Astrocyte (in vitro differentiated cells and primary cell): ENCODE data around the gene TRRAP. TPM values are rescaled to one million over a fixed set of nuclear protein-coding genes. Genes with fewer than 3 reads are reported as not detected.

ENCODE experiments used
- DNase-seq: peaks from one replicate; pipeline ENCODE4 v3.0.0-alpha.2; 2010; ENCODE audit warnings: low read depth
- FAIRE-seq: peaks from 2 replicates; lab custom pipeline; 2011; peaks lifted over from hg19 to GRCh38; lab: Jason Lieb, UNC
- H2AFZ ChIP-seq: 2 replicates; pipeline ENCODE4 v1.6.0; 2012; ENCODE audit warnings: low read depth, low read length, inconsistent platforms
- H3K27ac ChIP-seq: 2 replicates; pipeline ENCODE4 v1.5.1; 2011; ENCODE audit warnings: low read depth, low read length, inconsistent platforms
- H3K27me3 ChIP-seq: 2 replicates; pipeline ENCODE4 v1.6.0; 2011; ENCODE audit warnings: low read length, inconsistent platforms; ENCODE audit not compliant: insufficient read depth
- H3K36me3 ChIP-seq: 2 replicates; pipeline ENCODE4 v1.5.1; 2011; ENCODE audit warnings: low read length, inconsistent platforms; ENCODE audit not compliant: insufficient read depth
- H3K4me1 ChIP-seq: 2 replicates; pipeline ENCODE4 v1.5.1; 2011; ENCODE audit warnings: low read length, inconsistent platforms; ENCODE audit not compliant: insufficient read depth
- H3K4me2 ChIP-seq: 2 replicates; pipeline ENCODE4 v1.6.0; 2012; ENCODE audit warnings: low read length, inconsistent platforms
- H3K4me3 ChIP-seq: 2 replicates; pipeline ENCODE4 v1.5.1; 2011; ENCODE audit warnings: low read depth, mild to moderate bottlenecking, low read length, inconsistent platforms; ENCODE audit not compliant: insufficient read depth
- H3K79me2 ChIP-seq: 2 replicates; pipeline ENCODE4 v1.6.0; 2012; ENCODE audit warnings: mild to moderate bottlenecking, low read length, inconsistent platforms; ENCODE audit not compliant: insufficient read depth
- H3K9ac ChIP-seq: 2 replicates; pipeline ENCODE4 v1.6.0; 2012; ENCODE audit warnings: mild to moderate bottlenecking, low read length, inconsistent platforms
- H3K9me3 ChIP-seq: 2 replicates; pipeline ENCODE4 v1.5.1; 2012; ENCODE audit warnings: low read depth, mild to moderate bottlenecking, low read length, inconsistent platforms; ENCODE audit not compliant: insufficient read depth
- H4K20me1 ChIP-seq: 2 replicates; pipeline ENCODE4 v1.6.0; 2012; ENCODE audit warnings: low read length, inconsistent platforms; ENCODE audit not compliant: insufficient read depth
- H3K27ac Mint-ChIP-seq: one replicate; pipeline ENCODE4 v1.8.0; 2021; ENCODE audit warnings: mild to moderate bottlenecking, mixed read lengths; ENCODE audit not compliant: unreplicated experiment
- H3K27me3 Mint-ChIP-seq: one replicate; pipeline ENCODE4 v1.8.0; 2021; ENCODE audit warnings: low read depth, mixed read lengths; ENCODE audit not compliant: unreplicated experiment
- H3K36me3 Mint-ChIP-seq: one replicate; pipeline ENCODE4 v1.8.0; 2021; ENCODE audit warnings: low read depth, mixed read lengths; ENCODE audit not compliant: unreplicated experiment
- H3K4me1 Mint-ChIP-seq: one replicate; pipeline ENCODE4 v1.8.0; 2021; ENCODE audit warnings: low read depth, mixed read lengths; ENCODE audit not compliant: unreplicated experiment
- H3K4me3 Mint-ChIP-seq: one replicate; pipeline ENCODE4 v1.8.0; 2021; ENCODE audit warnings: mild to moderate bottlenecking, moderate library complexity, mixed read lengths; ENCODE audit not compliant: unreplicated experiment
- H3K9me3 Mint-ChIP-seq: one replicate; pipeline ENCODE4 v1.8.0; 2021; ENCODE audit warnings: mild to moderate bottlenecking, mixed read lengths; ENCODE audit not compliant: unreplicated experiment
- EZH2 ChIP-seq: IDR thresholded peaks from 2 replicates; pipeline ENCODE4 v1.6.1; 2012; ENCODE audit warnings: mild to moderate bottlenecking, low read length, inconsistent platforms; ENCODE audit not compliant: insufficient read depth
- total RNA-seq: library from RNA; stranded (reverse); gene quantifications from 2 replicates; pipeline ENCODE4 v1.2.1, GENCODE V29; 2021
- TF ChIP-seq, protein P1 (sequence below): IDR thresholded peaks from 2 replicates; pipeline ENCODE4 v1.5.1; 2011; ENCODE audit warnings: low read depth, mild to moderate bottlenecking, inconsistent platforms, low read length, moderate library complexity; ENCODE audit not compliant: insufficient read depth

TRRAP gene
- total RNA-seq, 1 donor from 2014 or later: 33.5 TPM

DNA sequence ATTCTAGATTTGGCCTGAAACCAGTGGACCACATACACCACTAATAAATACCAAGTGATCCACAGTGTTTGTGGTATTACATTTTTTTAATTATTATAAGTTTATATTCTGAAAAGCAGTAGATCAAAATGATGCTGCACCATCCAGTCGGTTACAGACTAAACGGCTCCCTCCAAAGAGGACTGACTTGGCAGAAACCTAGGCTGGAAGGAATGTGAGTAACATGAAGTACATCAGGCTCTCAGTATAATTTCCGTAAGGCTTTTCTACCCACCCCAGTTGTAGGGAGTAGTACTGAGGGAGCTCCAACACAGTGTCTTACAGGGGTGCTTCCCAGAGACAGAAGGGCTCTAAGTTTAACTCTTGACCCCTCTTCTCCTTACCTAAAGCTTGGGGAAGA is 119.5 kb downstream of the TRRAP start:
- Mint-ChIP-seq H3K27me3 (no peaks in the 10 kb centered on the region), H3K27ac (no peak overlapping the region), H3K9me3 (no peaks in the 10 kb centered on the region), H3K4me3 (no peak overlapping the region), H3K4me1 (peaks cover 19% of the 10 kb centered on the region), H3K36me3 (peaks cover 12% of the 10 kb centered on the region)
- no peak overlapping the region for H3K4me2 ChIP-seq
- no peak for DNase-seq
- H3K9ac ChIP-seq: no peak overlapping the region
- no peaks in the 10 kb centered on the region for H3K9me3 ChIP-seq
- no peak overlapping the region for H2AFZ ChIP-seq
- peaks cover 14% of the 10 kb centered on the region for H4K20me1 ChIP-seq
- no peaks in the 10 kb centered on the region for H3K27me3 ChIP-seq
- peaks cover 17% of the 10 kb centered on the region for H3K4me1 ChIP-seq
- no peak overlapping the region for H3K4me3 ChIP-seq
- H3K27ac ChIP-seq: no peak overlapping the region
- H3K79me2 ChIP-seq: no peaks in the 10 kb centered on the region
- peaks cover 35% of the 10 kb centered on the region for H3K36me3 ChIP-seq
- no peak for FAIRE-seq
- TF ChIP-seq EZH2: no peak
- TF ChIP-seq, protein P1, sequence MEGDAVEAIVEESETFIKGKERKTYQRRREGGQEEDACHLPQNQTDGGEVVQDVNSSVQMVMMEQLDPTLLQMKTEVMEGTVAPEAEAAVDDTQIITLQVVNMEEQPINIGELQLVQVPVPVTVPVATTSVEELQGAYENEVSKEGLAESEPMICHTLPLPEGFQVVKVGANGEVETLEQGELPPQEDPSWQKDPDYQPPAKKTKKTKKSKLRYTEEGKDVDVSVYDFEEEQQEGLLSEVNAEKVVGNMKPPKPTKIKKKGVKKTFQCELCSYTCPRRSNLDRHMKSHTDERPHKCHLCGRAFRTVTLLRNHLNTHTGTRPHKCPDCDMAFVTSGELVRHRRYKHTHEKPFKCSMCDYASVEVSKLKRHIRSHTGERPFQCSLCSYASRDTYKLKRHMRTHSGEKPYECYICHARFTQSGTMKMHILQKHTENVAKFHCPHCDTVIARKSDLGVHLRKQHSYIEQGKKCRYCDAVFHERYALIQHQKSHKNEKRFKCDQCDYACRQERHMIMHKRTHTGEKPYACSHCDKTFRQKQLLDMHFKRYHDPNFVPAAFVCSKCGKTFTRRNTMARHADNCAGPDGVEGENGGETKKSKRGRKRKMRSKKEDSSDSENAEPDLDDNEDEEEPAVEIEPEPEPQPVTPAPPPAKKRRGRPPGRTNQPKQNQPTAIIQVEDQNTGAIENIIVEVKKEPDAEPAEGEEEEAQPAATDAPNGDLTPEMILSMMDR: no peak

DNA sequence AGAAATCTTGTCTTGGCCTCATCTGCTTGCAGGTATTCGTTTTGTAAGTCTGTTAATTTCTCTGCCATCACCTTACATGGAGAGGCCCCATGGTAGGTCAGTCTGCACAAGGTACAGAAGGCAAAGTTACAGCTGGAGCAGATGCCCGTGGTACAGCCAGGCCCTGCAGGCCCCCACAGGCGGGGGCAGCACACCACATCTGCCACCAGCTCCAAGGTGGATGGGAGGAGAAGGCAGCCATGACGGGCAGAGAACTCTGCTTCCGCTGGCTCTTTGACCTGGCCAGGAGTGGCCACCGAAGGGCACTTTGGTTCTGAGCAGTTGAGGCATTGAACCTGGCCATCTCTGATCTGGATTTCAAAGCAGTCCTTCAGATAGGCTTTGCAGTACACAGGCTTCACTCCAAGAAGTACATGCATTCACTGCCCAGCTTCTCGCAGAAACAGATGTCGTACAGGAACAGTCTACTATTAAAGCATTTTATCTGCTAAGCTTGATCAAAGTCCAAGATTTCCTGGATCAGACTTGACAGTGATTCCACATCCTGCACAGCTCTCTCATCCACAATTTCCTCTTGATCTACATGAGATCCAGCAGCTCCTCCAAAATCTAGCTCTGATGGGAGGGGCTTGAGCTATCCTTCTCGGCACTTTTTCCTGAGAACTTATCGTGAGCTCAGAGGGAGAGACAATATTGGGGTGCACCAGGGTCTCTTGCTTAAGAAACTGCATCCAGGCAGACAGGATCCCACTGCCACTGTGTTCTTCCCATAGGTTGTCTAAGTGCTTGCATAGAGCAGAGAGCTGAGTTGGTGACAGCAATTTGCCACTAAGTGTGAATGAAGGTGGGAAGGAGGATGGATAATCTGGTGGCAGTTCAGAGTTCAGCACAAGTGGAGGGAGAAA is 120.7 kb downstream of the TRRAP start:
- H3K4me3 ChIP-seq: no peak overlapping the region
- Mint-ChIP-seq H3K27me3 (no peaks in the 10 kb centered on the region), H3K27ac (no peak overlapping the region), H3K4me3 (no peak overlapping the region), H3K4me1 (peaks cover 21% of the 10 kb centered on the region), H3K9me3 (no peaks in the 10 kb centered on the region), H3K36me3 (peaks cover 13% of the 10 kb centered on the region)
- TF ChIP-seq EZH2: no peak
- TF ChIP-seq, protein P1: no peak
- H4K20me1 ChIP-seq: peaks cover 14% of the 10 kb centered on the region
- H2AFZ ChIP-seq: no peak overlapping the region
- H3K9ac ChIP-seq: no peak overlapping the region
- peaks cover 17% of the 10 kb centered on the region for H3K4me1 ChIP-seq
- FAIRE-seq: no peak
- no peaks in the 10 kb centered on the region for H3K9me3 ChIP-seq
- H3K79me2 ChIP-seq: no peaks in the 10 kb centered on the region
- H3K27ac ChIP-seq: no peak overlapping the region
- DNase-seq: no peak
- peaks cover 28% of the 10 kb centered on the region for H3K36me3 ChIP-seq
- no peaks in the 10 kb centered on the region for H3K27me3 ChIP-seq
- no peak overlapping the region for H3K4me2 ChIP-seq
